HG03039 (cell line): ENCODE results near the gene R3HDM1.
"Not testable (repeated sequence)": the region's sequence is repeated elsewhere in the genome, so short reads cannot be mapped to it uniquely, and the experiment has no call there.

Experiments
- ATAC-seq: cut with Tn5 transposase; IDR thresholded peaks from one replicate; pipeline ENCODE4 v1.9.1; 2021; ENCODE audit warnings: mild to moderate bottlenecking, moderate library complexity; ENCODE audit not compliant: unreplicated experiment

The R3HDM1 gene

GRCh38 chr2:135563793-135564192 lies 32.5 kb downstream of the R3HDM1 start:
- no peak for ATAC-seq

- ATAC-seq, result no peak
These were observed 39.6 kb downstream of the R3HDM1 start for GRCh38 chr2:135570884-135571283.

GRCh38 chr2:135573620-135574019 lies 42.3 kb downstream of the R3HDM1 start:
- ATAC-seq, result no peak

- no peak for ATAC-seq
These were observed 50.0 kb downstream of the R3HDM1 start for GRCh38 chr2:135581282-135581681.

- ATAC-seq, result no peak
These were observed 51.1 kb downstream of the R3HDM1 start for GRCh38 chr2:135582383-135582782.

GRCh38 chr2:135585586-135585985 lies 54.3 kb downstream of the R3HDM1 start:
- ATAC-seq, result no peak

GRCh38 chr2:135586148-135586547 lies 54.9 kb downstream of the R3HDM1 start:
- no peak for ATAC-seq

- no peak for ATAC-seq
These were observed 56.7 kb downstream of the R3HDM1 start for GRCh38 chr2:135587958-135588357.

- no peak for ATAC-seq
These were observed 59.5 kb downstream of the R3HDM1 start for GRCh38 chr2:135590619-135591260.

- ATAC-seq, result no peak
These were observed 69.6 kb downstream of the R3HDM1 start for GRCh38 chr2:135600915-135601314.

GRCh38 chr2:135603543-135603942 lies 72.3 kb downstream of the R3HDM1 start:
- ATAC-seq, result no peak

GRCh38 chr2:135607561-135607960 lies 76.3 kb downstream of the R3HDM1 start:
- no peak for ATAC-seq

GRCh38 chr2:135612319-135612718 lies 81.0 kb downstream of the R3HDM1 start:
- ATAC-seq, result no peak

- ATAC-seq, result no peak
These were observed 84.1 kb downstream of the R3HDM1 start for GRCh38 chr2:135615404-135615803.

- no peak for ATAC-seq
These were observed 86.3 kb downstream of the R3HDM1 start for GRCh38 chr2:135617501-135618015.

GRCh38 chr2:135620198-135620597 lies 88.9 kb downstream of the R3HDM1 start:
- ATAC-seq, result no peak

GRCh38 chr2:135629520-135629919 lies 98.2 kb downstream of the R3HDM1 start:
- no peak for ATAC-seq

GRCh38 chr2:135630034-135630433 lies 98.8 kb downstream of the R3HDM1 start:
- ATAC-seq, result not testable (repeated sequence)

- ATAC-seq, result no peak
These were observed 99.2 kb downstream of the R3HDM1 start for GRCh38 chr2:135630488-135630887.

GRCh38 chr2:135633582-135633981 lies 102.3 kb downstream of the R3HDM1 start:
- ATAC-seq, result no peak

- no peak for ATAC-seq
These were observed 104.0 kb downstream of the R3HDM1 start for GRCh38 chr2:135635212-135635835.

GRCh38 chr2:135636982-135637381 lies 105.7 kb downstream of the R3HDM1 start:
- ATAC-seq, result no peak
